Measurements from ENCODE around the gene GABBR2.
"Not testable (repeated sequence)": the region's sequence is repeated elsewhere in the genome, so short reads cannot be mapped to it uniquely, and the experiment has no call there.

Gene GABBR2

GRCh38 chr9:98591696-98592095 is 117.0 kb downstream of the GABBR2 start:
- DNase-seq = no peak

- DNase-seq = no peak
These were observed 118.6 kb downstream of the GABBR2 start for GRCh38 chr9:98590101-98590500.

GRCh38 chr9:98589102-98589501 is 119.6 kb downstream of the GABBR2 start:
- DNase-seq = no peak

GRCh38 chr9:98584853-98585438 is 123.8 kb downstream of the GABBR2 start:
- not testable (repeated sequence) for DNase-seq

GRCh38 chr9:98584059-98584458 is 124.7 kb downstream of the GABBR2 start:
- no peak for DNase-seq

- DNase-seq = no peak
These were observed 125.3 kb downstream of the GABBR2 start for GRCh38 chr9:98583417-98583816.

GRCh38 chr9:98580956-98581355 is 127.8 kb downstream of the GABBR2 start:
- DNase-seq = no peak

GRCh38 chr9:98579700-98580099 is 129.0 kb downstream of the GABBR2 start:
- DNase-seq = no peak

- no peak for DNase-seq
These were observed 131.3 kb downstream of the GABBR2 start for GRCh38 chr9:98577446-98577845.

GRCh38 chr9:98576859-98577258 is 131.9 kb downstream of the GABBR2 start:
- no peak for DNase-seq

- no peak for DNase-seq
These were observed 132.4 kb downstream of the GABBR2 start for GRCh38 chr9:98576354-98576753.

GRCh38 chr9:98575379-98576346 is 133.1 kb downstream of the GABBR2 start:
- DNase-seq = peak; percentile 0 to 18

- no peak for DNase-seq
These were observed 134.9 kb downstream of the GABBR2 start for GRCh38 chr9:98573749-98574278.

- no peak for DNase-seq
These were observed 135.9 kb downstream of the GABBR2 start for GRCh38 chr9:98572796-98573195.

- no peak for DNase-seq
These were observed 136.6 kb downstream of the GABBR2 start for GRCh38 chr9:98572054-98572627.

GRCh38 chr9:98571643-98572042 is 137.1 kb downstream of the GABBR2 start:
- no peak for DNase-seq

GRCh38 chr9:98570663-98571440 is 137.9 kb downstream of the GABBR2 start:
- no peak for DNase-seq

- DNase-seq = no peak
These were observed 138.7 kb downstream of the GABBR2 start for GRCh38 chr9:98570055-98570454.

GRCh38 chr9:98569491-98569890 is 139.2 kb downstream of the GABBR2 start:
- DNase-seq = no peak

- no peak for DNase-seq
These were observed 139.7 kb downstream of the GABBR2 start for GRCh38 chr9:98568909-98569469.

- no peak for DNase-seq
These were observed 140.4 kb downstream of the GABBR2 start for GRCh38 chr9:98568234-98568908.

Measured in CD4-positive, alpha-beta T cell treated with Interleukin-4 for 1 hour (primary cell).